Trophoblast cell (in vitro differentiated cells and primary cell): Measurements from ENCODE around the gene AOAH.

ENCODE experiments used
- DNase-seq, 2 donors: peaks; one replicate each; pipeline ENCODE4 v3.0.0-alpha.2; 2016
- H2AFZ ChIP-seq: 2 replicates; pipeline ENCODE4 v1.6.1; 2013; ENCODE audit warnings: low read length, moderate library complexity, mild to moderate bottlenecking; ENCODE audit not compliant: insufficient read depth, poor library complexity
- H2AK5ac ChIP-seq: 2 replicates; pipeline ENCODE4 v1.6.1; 2013; ENCODE audit warnings: mild to moderate bottlenecking, low read length
- H2BK120ac ChIP-seq: 2 replicates; pipeline ENCODE4 v1.6.1; 2013; ENCODE audit warnings: low read length, mild to moderate bottlenecking, moderate library complexity; ENCODE audit not compliant: insufficient read depth, poor library complexity
- H2BK12ac ChIP-seq: 2 replicates; pipeline ENCODE4 v1.6.1; 2013; ENCODE audit warnings: mild to moderate bottlenecking, low read length, moderate library complexity
- H2BK5ac ChIP-seq: 2 replicates; pipeline ENCODE4 v1.6.1; 2013; ENCODE audit warnings: low read length, low read depth, moderate library complexity, mild to moderate bottlenecking; ENCODE audit not compliant: poor library complexity
- H3K14ac ChIP-seq: 2 replicates; pipeline ENCODE4 v1.6.1; 2013; ENCODE audit warnings: mild to moderate bottlenecking, low read length
- H3K18ac ChIP-seq: 2 replicates; pipeline ENCODE4 v1.6.1; 2013; ENCODE audit warnings: mild to moderate bottlenecking, low read length
- H3K23ac ChIP-seq: 2 replicates; pipeline ENCODE4 v1.6.1; 2013; ENCODE audit warnings: low read length
- H3K27ac ChIP-seq: 2 replicates; pipeline ENCODE4 v1.5.1; 2013; ENCODE audit warnings: low read depth, mild to moderate bottlenecking, inconsistent platforms, low read length, moderate library complexity
- H3K27me3 ChIP-seq: 2 replicates; pipeline ENCODE4 v1.6.1; 2013; ENCODE audit warnings: inconsistent platforms, mild to moderate bottlenecking, low read length, moderate library complexity; ENCODE audit not compliant: insufficient read depth
- H3K36me3 ChIP-seq, 2 experiments: 1 replicate in 1 of 2; 2 replicates in 1 of 2; pipeline ENCODE4 v1.6.1; 2013; ENCODE audit warnings: low read length in 2 of 2, mild to moderate bottlenecking in 2 of 2, moderate library complexity in 1 of 2; ENCODE audit not compliant: insufficient read depth in 2 of 2, control insufficient read depth in 1 of 2
- H3K4ac ChIP-seq: 2 replicates; pipeline ENCODE4 v1.6.1; 2013; ENCODE audit warnings: low read depth, mild to moderate bottlenecking, low read length, moderate library complexity
- H3K4me1 ChIP-seq, 2 experiments: 1 replicate in 1 of 2; 2 replicates in 1 of 2; pipeline ENCODE4 v1.6.1; 2013; ENCODE audit warnings: low read length in 2 of 2, mild to moderate bottlenecking in 2 of 2, moderate library complexity in 1 of 2; ENCODE audit not compliant: insufficient read depth in 2 of 2, control insufficient read depth in 1 of 2
- H3K4me2 ChIP-seq: 2 replicates; pipeline ENCODE4 v1.6.1; 2013; ENCODE audit warnings: inconsistent platforms, mild to moderate bottlenecking, low read length, moderate library complexity
- H3K4me3 ChIP-seq: 2 replicates; pipeline ENCODE4 v1.5.1; 2013; ENCODE audit warnings: mild to moderate bottlenecking, low read depth, low read length, inconsistent platforms
- H3K79me1 ChIP-seq: one replicate; pipeline ENCODE4 v1.6.1; 2013; ENCODE audit warnings: low read length
- H3K79me2 ChIP-seq: 2 replicates; pipeline ENCODE4 v1.6.1; 2013; ENCODE audit warnings: low read length, mild to moderate bottlenecking; ENCODE audit not compliant: control insufficient read depth, insufficient read depth, poor library complexity
- H3K9ac ChIP-seq: 2 replicates; pipeline ENCODE4 v1.6.1; 2013; ENCODE audit warnings: mild to moderate bottlenecking, low read length
- H3K9me3 ChIP-seq: 2 replicates; pipeline ENCODE4 v1.6.1; 2013; ENCODE audit warnings: low read depth, mild to moderate bottlenecking, control low read depth, inconsistent platforms, low read length; ENCODE audit not compliant: insufficient read depth
- H4K12ac ChIP-seq: 2 replicates; pipeline ENCODE4 v1.6.1; 2013; ENCODE audit warnings: low read depth, mild to moderate bottlenecking, low read length, moderate library complexity
- H4K8ac ChIP-seq: 2 replicates; pipeline ENCODE4 v1.6.1; 2013; ENCODE audit warnings: low read depth, mild to moderate bottlenecking, low read length, moderate library complexity
- H4K91ac ChIP-seq: one replicate; pipeline ENCODE4 v1.6.1; 2013; ENCODE audit warnings: low read depth, mild to moderate bottlenecking, low read length, moderate library complexity
- WGBS: extraction: QIAGEN DNeasy Blood & Tissue Kit; methylation state at CpG from one replicate; pipeline ENCODE4 v1.1.7; 2013; ENCODE audit warnings: missing lambda C conversion rate; ENCODE audit not compliant: insufficient read length, insufficient coverage; ENCODE audit errors: extremely low coverage; 5-methylcytosine and 5-hydroxymethylcytosine counted together

Gene AOAH

DNA sequence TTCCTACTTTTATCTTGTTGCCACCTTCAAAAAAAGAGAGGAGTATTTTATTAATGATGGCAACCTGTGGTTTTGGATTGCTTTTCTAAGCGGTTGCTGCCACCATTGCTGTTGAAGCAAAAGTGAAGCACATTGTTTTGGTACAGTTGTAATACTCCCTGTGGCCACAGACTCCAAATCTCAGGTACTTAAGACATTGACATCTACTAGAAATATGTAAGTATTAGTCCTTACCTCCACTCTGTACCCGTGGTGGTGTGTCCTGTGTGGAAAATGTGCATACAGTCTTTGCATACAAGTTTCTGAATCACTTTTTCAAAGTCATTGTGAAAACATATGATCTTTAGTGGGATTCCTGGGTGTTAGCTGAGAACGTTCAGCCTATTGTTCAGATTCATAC, 248.9 kb downstream of the AOAH start:
- no peak overlapping the region for H3K4ac ChIP-seq
- no peaks in the 10 kb centered on the region for H3K79me1 ChIP-seq
- H3K4me2 ChIP-seq = no peak overlapping the region
- H3K27ac ChIP-seq = no peak overlapping the region
- peak in 1 of 2 donors; percentile 6 for DNase-seq
- H3K18ac ChIP-seq = no peak overlapping the region
- no peak overlapping the region for H4K8ac ChIP-seq
- peaks cover 2% of the 10 kb centered on the region for H3K9me3 ChIP-seq
- H3K79me2 ChIP-seq = no peaks in the 10 kb centered on the region
- H2AK5ac ChIP-seq = no peak overlapping the region
- peaks cover 2 to 5% of the 10 kb centered on the region in 2 experiments for H3K4me1 ChIP-seq
- H2BK12ac ChIP-seq = no peak overlapping the region
- no peak overlapping the region for H3K14ac ChIP-seq
- no peaks in the 10 kb centered on the region for H3K36me3 ChIP-seq
- H4K12ac ChIP-seq = no peak overlapping the region
- no peaks in the 10 kb centered on the region for H3K27me3 ChIP-seq
- no peak overlapping the region for H3K9ac ChIP-seq
- no peak overlapping the region for H2BK5ac ChIP-seq
- H3K23ac ChIP-seq = no peak overlapping the region
- H4K91ac ChIP-seq = no peak overlapping the region
- no peak overlapping the region for H2BK120ac ChIP-seq
- H3K4me3 ChIP-seq = no peak overlapping the region
- no CpG with 5 or more reads among the region's 3 CpGs for whole genome bisulfite sequencing
- no peak overlapping the region for H2AFZ ChIP-seq

DNA sequence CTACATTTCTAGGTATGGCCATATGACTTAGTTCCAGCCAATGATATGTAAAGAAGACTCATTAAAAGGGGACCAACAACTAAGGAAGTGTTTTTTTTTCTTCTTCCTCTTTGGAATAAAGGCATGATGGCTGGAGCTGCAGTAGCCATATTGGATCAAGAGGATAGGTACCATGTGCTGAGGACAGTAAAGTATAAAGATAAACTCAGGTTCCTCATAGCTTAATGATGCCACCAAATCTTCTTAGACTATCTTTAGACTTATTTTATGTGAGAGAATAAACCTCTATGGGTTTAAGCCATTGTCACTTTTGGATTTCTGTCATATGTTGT, 249.3 kb downstream of the AOAH start:
- Histone ChIP-seq H3K27me3 (no peaks in the 10 kb centered on the region), H3K4me3 (no peak overlapping the region), H2AK5ac (no peak overlapping the region), H2BK5ac (no peak overlapping the region), H2BK120ac (no peak overlapping the region), H3K79me1 (no peaks in the 10 kb centered on the region), H3K4me2 (no peak overlapping the region), H3K27ac (no peak overlapping the region), H3K36me3 (no peaks in the 10 kb centered on the region), H3K4me1 (peaks cover 2 to 5% of the 10 kb centered on the region in 2 experiments), H3K9ac (no peak overlapping the region), H3K9me3 (peaks cover 2% of the 10 kb centered on the region), H4K8ac (no peak overlapping the region), H4K12ac (no peak overlapping the region), H3K79me2 (no peaks in the 10 kb centered on the region), H3K23ac (no peak overlapping the region), H3K4ac (no peak overlapping the region), H2BK12ac (no peak overlapping the region), H4K91ac (no peak overlapping the region), H2AFZ (no peak overlapping the region), H3K14ac (no peak overlapping the region), H3K18ac (no peak overlapping the region)
- DNase-seq = no peak

DNA sequence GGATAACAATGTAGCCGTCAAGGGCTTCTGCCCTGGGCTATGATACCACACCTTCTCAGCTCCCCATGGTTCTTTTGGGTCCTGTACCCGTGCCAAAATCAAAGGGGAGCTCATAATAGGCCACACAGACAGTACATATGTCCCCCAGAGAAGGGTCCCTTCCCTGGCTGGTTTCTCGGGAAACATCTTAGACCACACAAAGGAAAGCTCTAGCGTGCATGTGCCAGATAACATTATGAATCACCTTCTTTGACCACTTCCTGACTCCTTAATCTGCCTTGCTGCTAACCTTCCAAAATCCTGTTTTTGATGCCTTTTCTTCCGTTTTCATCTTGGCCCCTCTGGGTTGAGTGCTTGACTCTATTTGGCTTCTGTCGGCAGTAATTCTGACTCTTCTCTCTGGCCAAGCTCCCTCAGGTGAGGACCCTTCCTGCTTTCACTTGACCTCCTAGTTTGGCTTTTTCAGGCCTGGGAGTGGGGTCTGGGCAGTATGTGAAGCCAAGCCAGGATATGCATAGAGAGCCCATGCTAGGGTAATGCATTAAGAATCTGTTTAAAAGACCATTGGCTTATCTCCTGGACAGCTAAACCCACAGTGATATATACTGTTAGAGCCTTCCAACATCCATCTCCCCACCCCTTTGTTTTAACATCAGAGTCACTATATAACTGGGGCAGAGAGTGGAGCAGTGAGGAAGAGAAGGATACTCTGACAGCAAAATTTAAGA, 249.8 kb downstream of the AOAH start:
- Histone ChIP-seq H2BK5ac (no peak overlapping the region), H2AFZ (no peak overlapping the region), H2AK5ac (no peak overlapping the region), H3K27me3 (no peaks in the 10 kb centered on the region), H4K91ac (no peak overlapping the region), H2BK120ac (no peak overlapping the region), H4K8ac (no peak overlapping the region), H3K14ac (no peak overlapping the region), H3K18ac (no peak overlapping the region), H3K23ac (no peak overlapping the region), H3K79me1 (no peaks in the 10 kb centered on the region), H3K27ac (no peak overlapping the region), H3K79me2 (no peaks in the 10 kb centered on the region), H3K4me2 (no peak overlapping the region), H4K12ac (no peak overlapping the region), H3K4me1 (peaks cover 2 to 5% of the 10 kb centered on the region in 2 experiments), H3K9me3 (peaks cover 2% of the 10 kb centered on the region), H2BK12ac (no peak overlapping the region), H3K4me3 (no peak overlapping the region), H3K9ac (no peak overlapping the region), H3K36me3 (no peaks in the 10 kb centered on the region), H3K4ac (no peak overlapping the region)
- no CpG with 5 or more reads among the region's 6 CpGs for WGBS
- no peak for DNase-seq

DNA sequence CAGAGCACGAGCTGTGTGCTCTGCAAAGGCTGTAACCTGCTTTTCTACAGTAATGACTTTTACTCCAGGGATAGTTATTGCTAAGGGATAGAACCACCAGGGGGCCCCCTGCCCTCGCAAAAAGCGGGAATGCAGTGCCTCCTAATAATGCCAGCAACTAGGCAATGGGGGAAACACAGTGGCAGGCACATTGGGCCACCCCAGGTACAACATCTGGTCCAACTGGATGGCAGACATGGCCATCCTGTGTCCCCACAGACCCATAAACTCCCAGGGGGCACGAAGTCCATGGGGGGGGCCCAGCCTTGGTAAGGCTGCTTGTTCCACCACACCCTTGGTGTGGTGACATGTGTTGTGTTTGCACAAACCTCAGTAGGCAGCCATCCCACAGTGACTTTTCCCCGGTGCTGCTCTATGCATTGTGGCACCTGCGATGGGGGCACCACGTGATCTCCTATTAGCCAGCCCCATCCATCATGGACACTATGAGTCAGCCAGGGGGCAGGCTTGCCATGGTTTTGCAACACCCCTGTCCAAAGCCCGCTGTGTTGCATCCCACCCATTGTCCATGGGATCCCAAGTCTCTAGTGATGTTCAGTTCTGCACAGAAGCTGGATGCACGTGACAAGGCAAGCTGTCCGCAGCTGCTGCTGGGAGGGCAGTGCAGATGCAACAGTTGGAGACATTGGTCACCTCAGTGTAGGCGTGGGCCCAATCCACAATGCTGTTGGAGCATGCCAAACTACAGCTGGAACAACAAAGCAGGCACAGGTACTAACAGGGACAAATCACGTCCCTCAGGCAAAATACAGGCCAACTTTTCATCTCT, 250.6 kb downstream of the AOAH start:
- Histone ChIP-seq H4K12ac (no peak overlapping the region), H3K9me3 (peaks cover 2% of the 10 kb centered on the region), H3K79me2 (no peaks in the 10 kb centered on the region), H3K4me2 (no peak overlapping the region), H3K4me3 (no peak overlapping the region), H3K79me1 (no peaks in the 10 kb centered on the region), H3K4ac (no peak overlapping the region), H3K9ac (no peak overlapping the region), H3K4me1 (peaks cover 2 to 5% of the 10 kb centered on the region in 2 experiments), H2BK5ac (no peak overlapping the region), H2AFZ (no peak overlapping the region), H2AK5ac (no peak overlapping the region), H3K23ac (no peak overlapping the region), H2BK12ac (no peak overlapping the region), H3K18ac (no peak overlapping the region), H3K27me3 (no peaks in the 10 kb centered on the region), H3K27ac (no peak overlapping the region), H3K36me3 (no peaks in the 10 kb centered on the region), H3K14ac (no peak overlapping the region), H4K91ac (no peak overlapping the region), H2BK120ac (no peak overlapping the region), H4K8ac (no peak overlapping the region)
- no CpG with 5 or more reads among the region's 12 CpGs for WGBS
- peak; percentile 75 to 83 for DNase-seq
